GM18873 (cell line): ENCODE measurements around the gene FGD3.

Experiments
- ATAC-seq: cut with Tn5 transposase; IDR thresholded peaks from one replicate; pipeline ENCODE4 v1.9.1; 2021; ENCODE audit warnings: mild to moderate bottlenecking, moderate library complexity, moderate number of reproducible peaks; ENCODE audit not compliant: unreplicated experiment, low FRiP score

FGD3 gene

DNA sequence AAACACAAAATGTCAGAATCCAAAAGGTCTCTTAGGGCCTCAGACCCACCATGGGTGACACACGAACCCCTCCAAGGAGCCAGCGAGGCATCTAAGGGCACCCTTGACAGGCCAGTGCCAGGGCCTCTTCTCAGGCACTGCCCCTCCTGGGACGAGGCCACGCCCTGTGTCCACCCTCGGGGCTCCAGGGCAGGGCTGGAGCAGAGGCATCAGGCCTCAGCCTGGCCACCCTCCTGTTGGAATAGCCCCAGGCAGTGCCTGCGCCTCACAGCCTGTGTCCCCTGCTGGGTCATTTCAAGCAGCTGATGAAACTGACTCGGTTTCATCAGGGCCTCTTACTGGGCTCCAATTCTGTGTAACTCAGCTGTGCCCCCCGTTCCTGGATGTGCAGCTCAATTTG, 78.4 kb downstream of the FGD3 start:
- no peak for ATAC-seq

DNA sequence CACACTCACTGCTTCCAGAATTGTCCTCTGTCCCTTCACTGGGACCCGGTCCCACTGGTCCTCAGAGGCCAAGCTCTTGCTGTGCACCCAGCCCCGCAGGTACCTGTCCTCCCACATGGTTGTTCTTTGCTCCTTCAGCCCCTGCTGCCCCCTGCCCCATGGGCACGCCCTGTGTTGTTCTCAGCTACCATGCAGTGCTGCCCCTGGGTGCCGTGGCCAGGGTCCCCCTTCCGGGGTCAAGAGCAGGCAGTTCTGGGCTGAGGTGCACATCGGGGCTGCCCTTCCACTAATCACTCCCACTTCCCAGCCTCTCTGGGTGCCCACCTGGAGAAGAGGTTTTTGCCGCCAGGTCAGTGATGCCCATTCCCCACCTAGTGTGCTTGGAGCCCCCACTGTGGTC, 79.3 kb downstream of the FGD3 start:
- no peak for ATAC-seq

DNA sequence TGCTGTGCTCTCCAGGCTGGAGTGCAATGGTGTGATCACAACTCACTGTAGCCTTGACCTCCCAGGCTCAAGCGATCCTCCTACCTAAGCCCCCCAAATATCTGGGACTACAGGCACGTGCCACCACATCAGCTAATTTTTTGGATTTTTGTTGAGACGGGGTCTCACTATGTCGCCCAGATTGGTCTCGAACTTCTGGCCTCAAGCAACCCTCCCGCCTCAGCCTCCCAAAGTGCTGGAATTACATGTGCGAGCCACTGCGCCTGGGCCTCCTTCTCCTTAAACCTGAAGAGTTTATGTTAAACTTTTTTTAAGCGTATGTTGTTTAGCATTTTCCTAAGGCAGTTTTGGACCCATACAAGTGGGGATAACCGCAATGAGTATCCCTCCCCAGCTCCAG, 80.4 kb downstream of the FGD3 start:
- ATAC-seq: no peak

DNA sequence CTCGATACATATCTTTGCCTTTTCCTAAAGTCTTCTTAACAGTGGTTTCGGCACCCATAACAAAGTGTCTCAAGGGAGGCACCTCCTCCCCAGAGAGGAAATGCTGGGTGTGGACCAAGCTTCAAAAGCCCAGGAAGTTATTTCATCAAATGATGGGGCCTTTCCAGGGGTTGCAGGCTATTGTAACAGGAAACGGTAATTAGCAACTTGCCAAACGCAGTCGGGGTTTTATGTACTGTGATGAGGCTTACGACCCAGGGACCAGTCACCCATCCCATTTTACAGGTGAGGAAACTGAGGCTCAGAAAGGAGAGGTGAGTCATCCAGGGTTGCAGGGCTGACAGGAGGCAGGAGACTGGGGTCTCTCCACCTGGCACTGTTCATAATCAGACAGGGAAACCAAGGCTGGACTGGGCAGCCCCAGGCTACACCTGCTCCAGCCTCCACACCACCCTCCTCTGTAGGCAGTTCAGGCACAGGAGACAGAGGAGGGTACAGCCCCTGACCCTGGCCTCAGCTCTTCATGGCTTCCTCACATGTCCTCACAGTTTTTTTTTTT, 81.2 kb downstream of the FGD3 start:
- no peak for ATAC-seq

DNA sequence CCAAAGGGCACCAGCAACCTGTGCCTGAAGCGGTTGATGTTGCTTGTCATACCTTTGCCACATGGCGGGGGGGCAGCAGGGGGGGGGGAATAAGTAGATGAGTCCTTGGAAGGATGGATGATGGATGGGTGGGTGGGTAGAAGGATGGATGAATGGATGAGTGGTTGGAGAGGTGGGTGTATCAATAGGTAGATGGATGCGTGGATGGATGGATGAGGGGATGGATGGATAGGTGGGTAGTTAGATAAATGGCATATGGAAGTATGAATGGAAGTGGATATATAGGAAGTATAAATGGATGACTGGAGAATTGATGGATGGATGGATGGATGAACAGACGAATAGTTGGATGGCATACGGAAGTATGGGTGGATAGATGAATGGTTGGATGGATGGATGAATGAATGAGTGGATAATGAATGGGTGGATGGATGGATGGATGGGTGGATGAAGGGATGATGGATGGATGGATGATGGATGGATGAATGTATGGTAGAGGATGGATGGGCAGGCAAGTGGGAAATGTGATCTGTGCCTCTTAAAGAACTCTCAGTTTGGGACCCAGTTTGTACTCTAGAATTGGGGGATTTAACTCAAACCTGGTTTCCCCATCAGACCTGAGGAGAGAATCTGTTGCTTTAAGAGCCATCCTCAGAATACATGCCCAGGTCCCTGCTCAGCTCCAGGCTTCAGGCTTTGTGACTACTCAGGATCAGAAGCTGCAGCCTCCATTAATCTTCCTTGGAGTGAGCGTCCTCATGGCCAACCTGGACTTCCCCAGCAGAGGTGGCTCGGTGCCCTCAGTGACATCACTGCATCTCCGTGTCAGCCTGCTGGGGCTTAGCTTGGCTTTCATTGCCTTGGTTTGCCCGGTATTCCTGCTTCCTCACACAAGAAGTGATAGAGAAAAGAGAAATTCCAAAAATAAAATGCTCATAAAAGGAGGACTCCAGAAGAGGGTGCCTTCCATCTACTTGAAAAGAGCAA, 83.6 kb downstream of the FGD3 start:
- ATAC-seq: no peak

DNA sequence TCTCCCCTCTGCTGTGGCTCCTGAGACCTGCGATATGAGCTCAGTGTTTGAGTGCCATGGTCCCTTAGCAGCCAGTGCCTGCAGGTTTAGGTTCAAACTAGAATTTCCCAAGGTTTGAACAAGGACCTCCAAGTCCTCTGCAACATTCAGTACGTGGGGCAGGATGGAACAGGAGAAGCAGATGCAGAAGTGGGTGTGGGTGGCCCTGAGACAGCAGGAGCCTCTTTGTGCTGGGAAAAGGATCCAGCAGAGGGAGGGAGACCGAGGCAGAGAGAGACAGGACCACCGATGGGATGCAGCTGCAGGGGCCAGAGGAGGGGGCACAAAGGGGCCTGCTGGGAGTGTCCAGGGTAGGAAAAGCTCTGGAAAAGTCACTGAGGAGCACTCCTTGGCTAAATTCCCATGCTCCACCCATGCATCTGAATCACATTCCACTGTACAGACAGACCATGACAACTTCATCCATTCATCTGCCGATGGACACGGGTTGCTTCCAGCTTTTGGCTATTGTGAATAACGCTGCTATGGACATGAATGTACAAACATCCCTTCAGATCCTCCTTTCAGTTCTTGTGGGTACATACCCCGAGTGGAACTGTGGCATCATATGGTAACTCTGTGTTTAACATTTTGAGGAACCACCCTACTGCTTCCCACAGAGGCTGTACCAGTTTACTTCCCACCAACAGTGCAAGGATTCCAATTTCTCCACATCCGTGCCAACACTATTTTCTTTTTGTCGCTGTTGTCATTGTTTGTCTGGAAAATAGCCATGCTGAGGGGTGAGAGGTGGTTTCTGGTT, 84.5 kb downstream of the FGD3 start:
- ATAC-seq: no peak

DNA sequence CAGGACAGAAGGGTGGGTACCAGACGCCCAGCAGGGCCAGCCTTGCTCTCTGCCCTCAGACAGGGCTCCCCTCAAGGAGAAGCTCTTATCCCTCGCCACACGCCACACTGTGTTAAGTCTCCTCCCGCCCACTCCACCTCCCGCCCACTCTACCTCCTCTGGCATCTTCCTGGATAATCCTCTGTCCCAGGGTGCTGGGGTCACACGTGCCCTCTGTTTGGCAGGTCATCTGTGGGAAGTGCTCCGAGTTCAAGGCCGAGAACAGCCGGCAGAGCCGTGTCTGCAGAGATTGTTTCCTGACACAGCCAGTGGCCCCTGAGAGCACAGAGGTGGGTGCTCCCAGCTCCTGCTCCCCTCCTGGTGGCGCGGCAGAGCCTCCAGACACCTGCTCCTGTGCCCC, 85.2 kb downstream of the FGD3 start:
- no peak for ATAC-seq

DNA sequence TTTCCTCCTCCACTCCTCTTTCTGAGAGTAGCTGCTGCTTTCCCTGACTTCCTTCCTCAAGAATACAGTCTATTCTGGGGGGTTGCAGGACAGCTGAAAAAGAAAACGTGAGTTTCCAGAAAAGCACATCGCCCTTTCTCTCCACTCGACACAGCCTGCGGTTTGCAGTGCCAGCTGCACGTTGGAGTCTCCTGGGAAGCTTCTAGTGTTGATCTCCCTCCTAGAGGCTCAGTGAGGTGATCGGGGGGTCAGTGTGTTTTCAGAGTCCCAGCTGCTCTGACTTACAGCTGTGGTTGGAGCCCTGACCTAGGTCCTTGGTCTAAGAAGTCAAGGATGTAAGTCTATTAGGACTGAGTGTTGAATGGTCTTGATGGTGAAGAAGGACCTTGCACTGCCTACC, 86.2 kb downstream of the FGD3 start:
- no peak for ATAC-seq

DNA sequence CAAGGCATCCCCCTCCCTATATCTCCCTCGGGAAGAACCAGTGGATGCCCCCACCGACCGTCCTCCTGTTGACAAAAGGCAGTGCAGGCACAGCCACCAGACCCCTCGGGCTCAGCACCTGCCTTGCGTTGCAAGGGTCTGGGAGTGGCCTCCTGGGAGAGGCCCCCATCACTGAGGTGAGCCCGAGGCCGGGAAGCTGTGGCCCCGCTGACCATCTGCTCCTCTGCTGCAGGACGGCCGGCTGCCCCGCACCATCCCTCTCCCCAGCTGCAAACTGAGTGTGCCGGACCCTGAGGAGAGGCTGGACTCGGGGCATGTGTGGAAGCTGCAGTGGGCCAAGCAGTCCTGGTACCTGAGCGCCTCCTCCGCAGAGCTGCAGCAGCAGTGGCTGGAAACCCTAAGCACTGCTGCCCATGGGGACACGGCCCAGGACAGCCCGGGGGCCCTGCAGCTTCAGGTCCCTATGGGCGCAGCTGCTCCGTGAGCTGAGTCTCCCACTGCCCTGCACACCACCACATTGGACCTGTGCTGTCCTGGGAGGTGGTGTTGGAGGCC, 87.9 kb downstream of the FGD3 start:
- ATAC-seq: no peak

DNA sequence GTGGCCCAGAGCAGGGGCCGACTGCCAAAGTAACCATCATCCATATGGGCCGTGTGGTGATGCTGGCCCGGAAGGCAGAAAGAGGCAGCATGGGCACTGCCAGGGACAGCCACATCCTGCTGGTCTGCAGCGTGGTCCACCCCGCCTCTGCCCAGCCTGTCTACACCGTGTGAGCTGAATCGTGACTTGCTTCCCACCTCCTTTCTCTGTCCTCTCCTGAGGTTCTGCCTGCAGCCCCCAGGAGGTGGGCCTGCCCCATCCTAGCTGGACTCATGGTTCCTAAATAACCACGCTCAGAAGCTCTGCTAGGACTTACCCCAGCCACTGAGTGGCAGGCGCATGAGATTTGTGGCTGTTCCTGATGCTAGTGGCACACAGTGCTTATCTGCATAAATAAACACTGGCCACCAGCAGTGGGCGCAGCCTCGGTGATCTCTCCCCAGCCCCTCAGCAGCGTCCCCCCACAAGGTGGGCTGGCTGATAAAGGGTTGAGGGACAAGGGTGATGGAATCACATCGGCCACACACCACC, 88.6 kb downstream of the FGD3 start:
- ATAC-seq: no peak

GRCh38 chr9:93036887-93037475, 89.7 kb downstream of the FGD3 start:
- no peak for ATAC-seq

GRCh38 chr9:93037476-93037971, 90.2 kb downstream of the FGD3 start:
- ATAC-seq: no peak

- ATAC-seq: no peak
Measured at GRCh38 chr9:93038918-93039317, 91.6 kb downstream of the FGD3 start.

- no peak for ATAC-seq
Measured at GRCh38 chr9:93039456-93039855, 92.1 kb downstream of the FGD3 start.

- ATAC-seq: no peak
Measured at GRCh38 chr9:93039976-93040375, 92.7 kb downstream of the FGD3 start.

GRCh38 chr9:93040409-93040808, 93.1 kb downstream of the FGD3 start:
- ATAC-seq: no peak

DNA sequence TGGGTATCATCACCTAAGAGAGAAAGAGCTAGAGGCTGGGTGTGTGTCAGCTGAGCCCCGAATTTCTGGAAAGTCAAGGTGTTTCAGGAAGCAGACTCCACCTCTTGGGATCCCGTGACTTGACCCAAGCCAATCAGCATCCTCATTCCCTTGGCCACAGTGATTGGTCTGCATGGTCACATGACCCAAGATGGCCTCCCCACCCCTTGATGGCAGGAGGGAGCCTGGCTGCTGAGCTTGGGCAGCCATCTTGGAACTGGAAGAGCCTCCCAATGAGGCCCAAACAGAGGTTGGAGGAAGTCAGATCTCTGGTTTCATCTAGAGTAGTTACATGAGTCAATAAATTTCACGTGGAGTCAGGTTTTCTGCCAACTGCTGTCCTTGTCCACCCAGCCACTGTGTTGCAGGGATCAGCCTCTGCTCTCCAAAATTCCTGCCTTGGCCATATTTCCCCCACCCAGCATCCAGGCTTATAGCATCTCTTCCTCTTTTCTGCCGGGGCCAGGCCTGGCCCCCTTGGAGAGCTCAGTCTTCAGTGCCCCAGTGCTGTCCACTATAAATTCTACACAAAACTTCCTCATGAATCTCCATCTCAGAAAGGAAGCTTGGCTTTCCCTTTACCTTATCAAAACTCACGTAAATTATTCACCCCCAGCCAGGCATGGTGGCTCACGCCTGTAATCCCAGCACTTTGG, 93.9 kb downstream of the FGD3 start:
- ATAC-seq: no peak

DNA sequence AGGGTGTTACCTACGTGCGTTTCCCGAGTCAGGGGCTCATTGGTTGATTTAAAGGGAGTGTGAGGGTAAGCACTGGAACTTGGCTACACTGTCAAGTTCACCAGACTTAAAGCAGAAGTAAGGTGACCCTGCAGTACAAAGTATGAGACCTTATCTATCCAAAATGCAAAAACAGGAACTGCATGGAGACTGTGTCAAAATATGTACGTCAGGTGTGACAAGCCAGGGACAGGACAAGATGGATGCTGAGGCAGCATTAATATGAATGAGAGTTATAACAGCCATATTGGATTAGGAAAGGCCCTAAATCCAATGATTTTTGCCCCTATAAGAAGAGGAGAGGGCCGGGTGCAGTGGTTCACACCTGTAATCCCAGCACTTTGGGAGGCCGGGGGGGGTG, 95.8 kb downstream of the FGD3 start:
- no peak for ATAC-seq

DNA sequence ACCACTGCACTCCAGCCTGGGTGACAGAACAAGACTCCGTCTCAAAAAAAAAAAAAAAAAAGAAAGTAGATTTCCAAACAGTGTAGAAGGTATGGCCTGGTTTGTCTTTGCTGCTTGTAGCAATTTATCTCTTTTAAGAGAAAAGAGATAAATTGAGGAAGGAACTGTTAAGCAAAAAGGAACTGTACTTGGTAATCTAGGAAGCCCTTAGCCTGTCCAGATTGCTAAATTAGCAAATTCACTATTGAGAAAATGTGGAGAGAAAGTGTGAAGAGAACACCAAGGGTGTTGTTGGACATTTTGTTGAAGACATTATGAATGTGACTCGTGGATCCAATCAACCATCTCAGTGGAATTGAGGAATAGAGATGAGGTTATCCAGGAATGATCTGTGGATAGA, 98.2 kb downstream of the FGD3 start:
- ATAC-seq: no peak
